GM19452 (cell line): Measurements from ENCODE around the gene GALNT2.

Experiments
- ATAC-seq: cut with Tn5 transposase; IDR thresholded peaks from one replicate; pipeline ENCODE4 v1.9.1; 2021; ENCODE audit not compliant: unreplicated experiment

Gene GALNT2

GRCh38 chr1:230226007-230226800, 159.2 kb downstream of the GALNT2 start:
- ATAC-seq, result no peak

- ATAC-seq, result no peak
These were observed 159.8 kb downstream of the GALNT2 start for GRCh38 chr1:230226814-230227213.

GRCh38 chr1:230228236-230228897, 161.3 kb downstream of the GALNT2 start:
- no peak for ATAC-seq

GRCh38 chr1:230230273-230230672, 163.2 kb downstream of the GALNT2 start:
- ATAC-seq, result no peak

GRCh38 chr1:230230948-230231773, 164.1 kb downstream of the GALNT2 start:
- ATAC-seq, result no peak

- no peak for ATAC-seq
These were observed 164.7 kb downstream of the GALNT2 start for GRCh38 chr1:230231774-230232145.

GRCh38 chr1:230232371-230232771, 165.3 kb downstream of the GALNT2 start:
- ATAC-seq, result no peak

- no peak for ATAC-seq
These were observed 166.7 kb downstream of the GALNT2 start for GRCh38 chr1:230233786-230234185.

- no peak for ATAC-seq
These were observed 168.8 kb downstream of the GALNT2 start for GRCh38 chr1:230235876-230236275.

GRCh38 chr1:230236301-230237008, 169.4 kb downstream of the GALNT2 start:
- ATAC-seq, result no peak

GRCh38 chr1:230237009-230237370, 170.0 kb downstream of the GALNT2 start:
- no peak for ATAC-seq

- ATAC-seq, result no peak
These were observed 170.8 kb downstream of the GALNT2 start for GRCh38 chr1:230237805-230238204.

- no peak for ATAC-seq
These were observed 173.5 kb downstream of the GALNT2 start for GRCh38 chr1:230240446-230241086.

GRCh38 chr1:230242326-230242725, 175.3 kb downstream of the GALNT2 start:
- no peak for ATAC-seq

- ATAC-seq, result no peak
These were observed 176.1 kb downstream of the GALNT2 start for GRCh38 chr1:230243146-230243545.

GRCh38 chr1:230243583-230244353, 176.7 kb downstream of the GALNT2 start:
- ATAC-seq, result no peak

GRCh38 chr1:230246551-230246950, 179.5 kb downstream of the GALNT2 start:
- no peak for ATAC-seq

GRCh38 chr1:230248016-230248888, 181.2 kb downstream of the GALNT2 start:
- no peak for ATAC-seq

- ATAC-seq, result no peak
These were observed 181.8 kb downstream of the GALNT2 start for GRCh38 chr1:230248889-230249270.
